Right atrium auricular region (tissue), 2 donors: ENCODE measurements around the gene TRIM7. TPM values are rescaled to one million over a fixed set of nuclear protein-coding genes. Genes with fewer than 3 reads are reported as not detected.

Experiments used
- DNase-seq: peaks from one replicate; pipeline ENCODE4 v3.0.0-alpha.2; 2019; ENCODE audit warnings: low spot score
- H3K27ac ChIP-seq, 2 donors: fragments of 200-600 bp; sonication (generic); 1 replicate in 1 of 2; 2 replicates in 1 of 2; pipeline ENCODE4 v1.5.1; 2016 to 2019
- H3K27me3 ChIP-seq, 2 donors: fragments of 200-600 bp; sonication (generic); one replicate each; pipeline versions ENCODE4 v1.5.1 to v1.6.0; 2017 to 2019
- H3K36me3 ChIP-seq: fragments of 200-600 bp; sonication (generic); one replicate; pipeline ENCODE4 v1.5.1; 2016
- H3K4me1 ChIP-seq, 2 donors: fragments of 200-600 bp; sonication (generic); one replicate each; pipeline versions ENCODE4 v1.5.1 to v1.6.0; 2017 to 2019
- H3K4me3 ChIP-seq, 2 donors: fragments of 200-600 bp; sonication (generic); 1 replicate in 1 of 2; 2 replicates in 1 of 2; pipeline ENCODE4 v1.5.1; 2017 to 2019; ENCODE audit warnings: mild to moderate bottlenecking in 1 of 2, moderate library complexity in 1 of 2
- H3K9me3 ChIP-seq, 2 donors: fragments of 200-600 bp; sonication (generic); one replicate each; pipeline ENCODE4 v1.5.1; 2019
- total RNA-seq, 2 donors: library from RNA; depleted of rRNA; stranded (reverse); fragments of >200 nt; gene quantifications; one replicate each; pipeline ENCODE4 v1.1.0, GENCODE V29; 2016
- TF ChIP-seq, protein P1 (sequence below), 2 donors: fragments of 200-600 bp; sonication (generic); IDR thresholded peaks; one replicate each; pipeline ENCODE4 v1.5.1; 2019; ENCODE audit warnings: antibody characterized with exemption in 2 of 2

Gene TRIM7
- total RNA-seq, 2 donors from 2014 or later = 4.1 to 7.7 TPM

- H3K9me3 ChIP-seq = no peaks in the 10 kb centered on the region
- H3K27ac ChIP-seq = no peak overlapping the region
- no peaks in the 10 kb centered on the region for H3K27me3 ChIP-seq
- TF ChIP-seq, protein P1, sequence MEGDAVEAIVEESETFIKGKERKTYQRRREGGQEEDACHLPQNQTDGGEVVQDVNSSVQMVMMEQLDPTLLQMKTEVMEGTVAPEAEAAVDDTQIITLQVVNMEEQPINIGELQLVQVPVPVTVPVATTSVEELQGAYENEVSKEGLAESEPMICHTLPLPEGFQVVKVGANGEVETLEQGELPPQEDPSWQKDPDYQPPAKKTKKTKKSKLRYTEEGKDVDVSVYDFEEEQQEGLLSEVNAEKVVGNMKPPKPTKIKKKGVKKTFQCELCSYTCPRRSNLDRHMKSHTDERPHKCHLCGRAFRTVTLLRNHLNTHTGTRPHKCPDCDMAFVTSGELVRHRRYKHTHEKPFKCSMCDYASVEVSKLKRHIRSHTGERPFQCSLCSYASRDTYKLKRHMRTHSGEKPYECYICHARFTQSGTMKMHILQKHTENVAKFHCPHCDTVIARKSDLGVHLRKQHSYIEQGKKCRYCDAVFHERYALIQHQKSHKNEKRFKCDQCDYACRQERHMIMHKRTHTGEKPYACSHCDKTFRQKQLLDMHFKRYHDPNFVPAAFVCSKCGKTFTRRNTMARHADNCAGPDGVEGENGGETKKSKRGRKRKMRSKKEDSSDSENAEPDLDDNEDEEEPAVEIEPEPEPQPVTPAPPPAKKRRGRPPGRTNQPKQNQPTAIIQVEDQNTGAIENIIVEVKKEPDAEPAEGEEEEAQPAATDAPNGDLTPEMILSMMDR (IDR thresholded peaks at IDR 0.05) = no peak
- DNase-seq = no peak
- peaks cover 55% of the 10 kb centered on the region for H3K36me3 ChIP-seq
- H3K4me3 ChIP-seq = no peak overlapping the region
- H3K4me1 ChIP-seq = no peaks in the 10 kb centered on the region
Measured at GRCh38 chr5:181230551-181230950, 25.6 kb upstream of the TRIM7 start.

DNA sequence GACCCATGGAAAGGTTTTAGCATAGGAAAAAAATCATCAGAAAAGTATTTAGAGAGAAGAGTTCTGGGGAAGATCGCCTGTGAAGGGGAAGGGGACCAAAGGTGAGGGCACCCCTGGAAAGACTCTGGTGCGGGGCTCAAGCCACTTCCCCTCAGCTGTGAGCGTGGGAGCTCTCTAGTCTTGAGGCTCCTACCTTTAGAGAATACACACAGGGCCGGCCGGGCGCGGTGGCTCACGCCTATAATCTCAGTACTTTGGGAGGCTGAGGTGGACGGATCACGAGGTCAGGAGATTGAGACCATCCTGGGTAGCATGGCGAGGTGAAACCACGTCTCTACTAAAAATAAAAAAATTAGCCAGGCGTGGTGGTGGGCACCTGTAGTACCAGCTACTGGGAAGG is 25.0 kb upstream of the TRIM7 start:
- Histone ChIP-seq H3K4me3 (no peak overlapping the region), H3K27me3 (no peaks in the 10 kb centered on the region), H3K4me1 (peaks cover 0 to 4% of the 10 kb centered on the region in 2 donors), H3K36me3 (peaks cover 49% of the 10 kb centered on the region), H3K9me3 (no peaks in the 10 kb centered on the region), H3K27ac (no peak overlapping the region)
- no peak for DNase-seq
- TF ChIP-seq, protein P1 (IDR thresholded peaks at IDR 0.05) = no peak

GRCh38 chr5:181224390-181225229 is 19.6 kb upstream of the TRIM7 start:
- TF ChIP-seq, protein P1 (IDR thresholded peaks at IDR 0.05) = no peak
- Histone ChIP-seq H3K4me3 (peak overlapping the region; percentile 61 to 87), H3K27me3 (no peaks in the 10 kb centered on the region), H3K4me1 (peaks cover 0 to 17% of the 10 kb centered on the region in 2 donors), H3K27ac (peak overlapping the region in 1 of 2 donors; percentile 96), H3K36me3 (peaks cover 7% of the 10 kb centered on the region), H3K9me3 (no peaks in the 10 kb centered on the region)
- DNase-seq = no peak

DNA sequence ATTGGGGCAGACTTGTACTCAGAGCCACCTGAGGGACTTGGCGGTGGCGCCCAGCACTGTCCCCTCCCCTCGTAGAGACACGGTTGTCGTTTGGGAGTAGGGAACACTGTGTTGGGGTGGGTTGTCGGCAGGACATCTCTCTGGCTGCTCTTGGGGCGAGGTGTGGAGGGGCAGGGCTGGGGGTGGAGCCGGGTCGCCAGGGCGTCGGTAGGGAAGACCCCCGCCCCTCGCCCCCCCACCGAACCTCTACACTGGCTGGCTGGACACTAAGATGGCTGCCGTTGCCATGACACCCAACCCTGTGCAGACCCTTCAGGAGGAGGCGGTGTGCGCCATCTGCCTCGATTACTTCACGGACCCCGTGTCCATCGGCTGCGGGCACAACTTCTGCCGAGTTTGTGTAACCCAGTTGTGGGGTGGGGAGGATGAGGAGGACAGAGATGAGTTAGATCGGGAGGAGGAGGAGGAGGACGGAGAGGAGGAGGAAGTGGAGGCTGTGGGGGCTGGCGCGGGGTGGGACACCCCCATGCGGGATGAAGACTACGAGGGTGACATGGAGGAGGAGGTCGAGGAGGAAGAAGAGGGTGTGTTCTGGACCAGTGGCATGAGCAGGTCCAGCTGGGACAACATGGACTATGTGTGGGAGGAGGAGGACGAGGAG is 18.9 kb upstream of the TRIM7 start:
- Histone ChIP-seq H3K27me3 (no peaks in the 10 kb centered on the region), H3K27ac (peak overlapping the region; percentile 96 to 99), H3K36me3 (peaks cover 7% of the 10 kb centered on the region), H3K4me1 (peaks cover 0 to 17% of the 10 kb centered on the region in 2 donors), H3K9me3 (no peaks in the 10 kb centered on the region), H3K4me3 (peak overlapping the region; percentile 61 to 87)
- DNase-seq = no peak
- TF ChIP-seq, protein P1 (IDR thresholded peaks at IDR 0.05) = no peak

DNA sequence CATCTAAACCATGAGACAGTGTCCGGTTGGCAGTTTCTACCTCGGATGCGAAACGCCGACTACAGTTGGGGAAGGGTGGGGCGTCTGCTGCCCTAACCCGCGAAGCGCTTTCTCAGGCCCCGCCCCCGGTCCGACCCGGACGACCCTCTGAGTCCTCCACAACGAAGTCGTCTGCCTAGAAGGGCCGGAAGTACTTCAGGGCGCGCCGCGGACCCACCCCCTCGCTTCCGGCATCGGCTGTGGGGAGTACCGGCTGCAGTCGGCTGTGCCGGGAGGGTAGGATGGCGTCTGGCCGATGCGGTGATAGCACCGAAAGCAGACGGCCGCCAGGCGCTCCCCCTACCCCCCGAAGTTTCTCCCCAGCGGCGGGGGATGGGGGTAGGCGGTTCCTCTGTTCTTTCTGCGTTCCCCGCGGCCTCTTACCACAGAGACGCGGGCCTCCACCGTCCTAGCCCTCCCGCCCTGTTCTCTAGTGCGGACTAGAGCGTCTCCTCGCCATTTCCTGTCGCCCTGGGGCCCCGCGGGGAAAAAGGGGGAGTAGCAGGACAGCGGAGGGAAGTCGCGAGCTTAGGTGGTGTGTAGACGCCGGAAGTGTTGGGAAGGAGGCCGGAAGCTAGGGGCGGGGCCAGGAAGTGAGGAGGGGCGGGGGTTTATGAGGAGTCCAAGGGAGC is 18.2 kb upstream of the TRIM7 start, which contains the start of gene TRIM41:
Gene TRIM41 (plus strand): TSS at position 224 of the 671 bp plus-strand sequence. CDS start 719 bp downstream, outside the sequence.
- TF ChIP-seq, protein P1 (IDR thresholded peaks at IDR 0.05) = no peak
- Histone ChIP-seq H3K4me1 (peaks cover 0 to 17% of the 10 kb centered on the region in 2 donors), H3K36me3 (peaks cover 7% of the 10 kb centered on the region), H3K27ac (peak within 1 kb of the TSS; percentile 96 to 99), H3K4me3 (peak within 1 kb of the TSS; percentile 61 to 87), H3K27me3 (no peaks in the 10 kb centered on the region), H3K9me3 (no peaks in the 10 kb centered on the region)
- DNase-seq = peak; percentile 98
